ENCODE data around the gene ITGA1.

ITGA1 gene

DNA sequence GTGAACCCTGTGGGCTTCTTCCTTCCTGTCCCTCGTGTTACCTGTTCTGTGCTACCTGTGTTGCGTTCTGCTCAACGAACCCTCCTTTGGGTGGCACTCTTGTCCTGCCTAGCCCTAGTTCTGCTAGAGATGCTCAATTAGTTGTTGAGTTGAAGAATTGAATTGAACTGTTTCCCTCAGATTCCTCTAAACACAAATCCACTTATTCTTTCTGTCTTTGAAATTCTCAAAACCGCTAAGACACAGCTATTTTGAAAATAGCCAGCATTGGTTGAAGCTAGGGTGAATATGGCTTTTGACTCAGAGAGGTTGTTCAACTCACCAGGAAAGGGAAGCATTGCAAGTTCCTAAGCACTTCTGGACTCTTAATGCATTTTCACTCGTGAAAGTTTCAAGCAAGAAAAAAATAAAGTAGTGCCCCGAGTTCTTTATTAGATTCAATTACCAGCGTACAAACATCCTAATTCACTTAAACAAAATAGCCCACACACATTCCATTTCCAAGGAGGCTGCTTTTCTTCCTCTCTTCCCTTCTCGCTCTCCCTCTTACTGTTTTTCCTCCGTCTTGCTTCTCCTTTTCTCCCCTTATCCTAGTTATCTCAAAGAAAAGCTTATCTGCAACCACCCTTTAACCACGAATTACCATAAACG, 642 bp upstream of the ITGA1 start:
- H3K9me3 ChIP-seq (ENCODE audit: control insufficient read depth, insufficient read depth, low read depth, low read length): no peaks in the 10 kb centered on the region
- POLR2A ChIA-PET: interaction anchor here (0.7 to 5.2 kb wide), 7 partner anchors 8 to 1301 kb away, joined by 3 to 57 read pairs (median 4); no protein-coding TSS in a partner anchor
- CTCF ChIA-PET: interaction anchor here (0.6 to 4.2 kb wide), 13 partner anchors 9 to 237 kb away, joined by 3 to 20 read pairs (median 4); no protein-coding TSS in a partner anchor
- no peaks in the 10 kb centered on the region for H3K4me1 ChIP-seq (ENCODE audit: control insufficient read depth, insufficient read depth, low read length)
- TF ChIP-seq ZNF664 (tag by site-specific recombination; IDR thresholded peaks at IDR 0.05): peak; percentile 58; the same call in 1 of the 2 replicates
- TF ChIP-seq KLF9 (tag by site-specific recombination; IDR thresholded peaks at IDR 0.05; ENCODE audit: low read depth): no peak
- peak; percentile 62; the same call in 1 of the 2 replicates for TF ChIP-seq ZNF768 (tag by site-specific recombination; IDR thresholded peaks at IDR 0.05)
- TF ChIP-seq ZNF311 (tag by site-specific recombination; IDR thresholded peaks at IDR 0.05; ENCODE audit: borderline replicate concordance): no peak
- peak; percentile 76 for TF ChIP-seq ZNF654 (tag by site-specific recombination; IDR thresholded peaks at IDR 0.05; ENCODE audit: low read depth)
- TF ChIP-seq, protein P1, sequence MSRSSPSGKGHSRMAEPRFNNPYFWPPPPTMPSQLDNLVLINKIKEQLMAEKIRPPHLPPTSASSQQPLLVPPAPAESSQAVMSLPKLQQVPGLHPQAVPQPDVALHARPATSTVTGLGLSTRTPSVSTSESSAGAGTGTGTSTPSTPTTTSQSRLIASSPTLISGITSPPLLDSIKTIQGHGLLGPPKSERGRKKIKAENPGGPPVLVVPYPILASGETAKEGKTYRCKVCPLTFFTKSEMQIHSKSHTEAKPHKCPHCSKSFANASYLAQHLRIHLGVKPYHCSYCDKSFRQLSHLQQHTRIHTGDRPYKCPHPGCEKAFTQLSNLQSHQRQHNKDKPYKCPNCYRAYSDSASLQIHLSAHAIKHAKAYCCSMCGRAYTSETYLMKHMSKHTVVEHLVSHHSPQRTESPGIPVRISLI (tag by site-specific recombination; IDR thresholded peaks at IDR 0.05): no peak
- TF ChIP-seq, protein P2, sequence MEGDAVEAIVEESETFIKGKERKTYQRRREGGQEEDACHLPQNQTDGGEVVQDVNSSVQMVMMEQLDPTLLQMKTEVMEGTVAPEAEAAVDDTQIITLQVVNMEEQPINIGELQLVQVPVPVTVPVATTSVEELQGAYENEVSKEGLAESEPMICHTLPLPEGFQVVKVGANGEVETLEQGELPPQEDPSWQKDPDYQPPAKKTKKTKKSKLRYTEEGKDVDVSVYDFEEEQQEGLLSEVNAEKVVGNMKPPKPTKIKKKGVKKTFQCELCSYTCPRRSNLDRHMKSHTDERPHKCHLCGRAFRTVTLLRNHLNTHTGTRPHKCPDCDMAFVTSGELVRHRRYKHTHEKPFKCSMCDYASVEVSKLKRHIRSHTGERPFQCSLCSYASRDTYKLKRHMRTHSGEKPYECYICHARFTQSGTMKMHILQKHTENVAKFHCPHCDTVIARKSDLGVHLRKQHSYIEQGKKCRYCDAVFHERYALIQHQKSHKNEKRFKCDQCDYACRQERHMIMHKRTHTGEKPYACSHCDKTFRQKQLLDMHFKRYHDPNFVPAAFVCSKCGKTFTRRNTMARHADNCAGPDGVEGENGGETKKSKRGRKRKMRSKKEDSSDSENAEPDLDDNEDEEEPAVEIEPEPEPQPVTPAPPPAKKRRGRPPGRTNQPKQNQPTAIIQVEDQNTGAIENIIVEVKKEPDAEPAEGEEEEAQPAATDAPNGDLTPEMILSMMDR (tag by site-specific recombination; IDR thresholded peaks at IDR 0.05): peak; percentile 8; the same call in 1 of the 2 replicates
- no peak for TF ChIP-seq ZBTB21 (tag by site-specific recombination; IDR thresholded peaks at IDR 0.05)
- TF ChIP-seq ZNF501 (tag by site-specific recombination; IDR thresholded peaks at IDR 0.05): no peak
- TF ChIP-seq ZNF138 (tag by site-specific recombination; IDR thresholded peaks at IDR 0.05; ENCODE audit: borderline replicate concordance): no peak
- no peak for TF ChIP-seq ZNF157 (tag by site-specific recombination; IDR thresholded peaks at IDR 0.05)
- 0 out of 2 replicates have a peak, but pooled peaks have one; percentile 49 for TF ChIP-seq ZNF561 (tag by site-specific recombination; IDR thresholded peaks at IDR 0.05; ENCODE audit: borderline replicate concordance)
- no peak for TF ChIP-seq ZNF792 (tag by site-specific recombination; IDR thresholded peaks at IDR 0.05)
- 0 out of 2 replicates have a peak, but pooled peaks have one; percentile 25 for TF ChIP-seq ZNF600 (tag by site-specific recombination; IDR thresholded peaks at IDR 0.05)
- TF ChIP-seq, protein P3, sequence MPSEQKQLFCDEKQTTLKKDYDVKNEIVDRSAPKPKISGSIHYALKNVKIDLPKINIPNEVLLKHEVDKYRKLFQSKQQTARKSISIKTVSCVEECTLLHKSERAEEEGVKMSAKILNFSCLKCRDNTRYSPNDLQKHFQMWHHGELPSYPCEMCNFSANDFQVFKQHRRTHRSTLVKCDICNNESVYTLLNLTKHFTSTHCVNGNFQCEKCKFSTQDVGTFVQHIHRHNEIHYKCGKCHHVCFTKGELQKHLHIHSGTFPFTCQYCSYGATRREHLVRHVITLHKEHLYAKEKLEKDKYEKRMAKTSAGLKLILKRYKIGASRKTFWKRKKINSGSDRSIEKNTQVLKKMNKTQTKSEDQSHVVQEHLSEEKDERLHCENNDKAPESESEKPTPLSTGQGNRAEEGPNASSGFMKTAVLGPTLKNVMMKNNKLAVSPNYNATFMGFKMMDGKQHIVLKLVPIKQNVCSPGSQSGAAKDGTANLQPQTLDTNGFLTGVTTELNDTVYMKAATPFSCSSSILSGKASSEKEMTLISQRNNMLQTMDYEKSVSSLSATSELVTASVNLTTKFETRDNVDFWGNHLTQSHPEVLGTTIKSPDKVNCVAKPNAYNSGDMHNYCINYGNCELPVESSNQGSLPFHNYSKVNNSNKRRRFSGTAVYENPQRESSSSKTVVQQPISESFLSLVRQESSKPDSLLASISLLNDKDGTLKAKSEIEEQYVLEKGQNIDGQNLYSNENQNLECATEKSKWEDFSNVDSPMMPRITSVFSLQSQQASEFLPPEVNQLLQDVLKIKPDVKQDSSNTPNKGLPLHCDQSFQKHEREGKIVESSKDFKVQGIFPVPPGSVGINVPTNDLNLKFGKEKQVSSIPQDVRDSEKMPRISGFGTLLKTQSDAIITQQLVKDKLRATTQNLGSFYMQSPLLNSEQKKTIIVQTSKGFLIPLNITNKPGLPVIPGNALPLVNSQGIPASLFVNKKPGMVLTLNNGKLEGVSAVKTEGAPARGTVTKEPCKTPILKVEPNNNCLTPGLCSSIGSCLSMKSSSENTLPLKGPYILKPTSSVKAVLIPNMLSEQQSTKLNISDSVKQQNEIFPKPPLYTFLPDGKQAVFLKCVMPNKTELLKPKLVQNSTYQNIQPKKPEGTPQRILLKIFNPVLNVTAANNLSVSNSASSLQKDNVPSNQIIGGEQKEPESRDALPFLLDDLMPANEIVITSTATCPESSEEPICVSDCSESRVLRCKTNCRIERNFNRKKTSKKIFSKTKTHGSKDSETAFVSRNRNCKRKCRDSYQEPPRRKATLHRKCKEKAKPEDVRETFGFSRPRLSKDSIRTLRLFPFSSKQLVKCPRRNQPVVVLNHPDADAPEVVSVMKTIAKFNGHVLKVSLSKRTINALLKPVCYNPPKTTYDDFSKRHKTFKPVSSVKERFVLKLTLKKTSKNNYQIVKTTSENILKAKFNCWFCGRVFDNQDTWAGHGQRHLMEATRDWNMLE (tag by site-specific recombination; conservative IDR thresholded peaks at IDR 0.05; ENCODE audit: low read depth): no peak
- TF ChIP-seq ZNF132 (tag by site-specific recombination; IDR thresholded peaks at IDR 0.05; ENCODE audit: borderline replicate concordance): no peak
- no peak for TF ChIP-seq ZSCAN23 (tag by site-specific recombination; IDR thresholded peaks at IDR 0.05)
- TF ChIP-seq ZNF404 (tag by site-specific recombination; IDR thresholded peaks at IDR 0.05): no peak
- TF ChIP-seq ZBTB7A (tag by site-specific recombination; IDR thresholded peaks at IDR 0.05; ENCODE audit: low read depth): no peak
- TF ChIP-seq, protein P4, sequence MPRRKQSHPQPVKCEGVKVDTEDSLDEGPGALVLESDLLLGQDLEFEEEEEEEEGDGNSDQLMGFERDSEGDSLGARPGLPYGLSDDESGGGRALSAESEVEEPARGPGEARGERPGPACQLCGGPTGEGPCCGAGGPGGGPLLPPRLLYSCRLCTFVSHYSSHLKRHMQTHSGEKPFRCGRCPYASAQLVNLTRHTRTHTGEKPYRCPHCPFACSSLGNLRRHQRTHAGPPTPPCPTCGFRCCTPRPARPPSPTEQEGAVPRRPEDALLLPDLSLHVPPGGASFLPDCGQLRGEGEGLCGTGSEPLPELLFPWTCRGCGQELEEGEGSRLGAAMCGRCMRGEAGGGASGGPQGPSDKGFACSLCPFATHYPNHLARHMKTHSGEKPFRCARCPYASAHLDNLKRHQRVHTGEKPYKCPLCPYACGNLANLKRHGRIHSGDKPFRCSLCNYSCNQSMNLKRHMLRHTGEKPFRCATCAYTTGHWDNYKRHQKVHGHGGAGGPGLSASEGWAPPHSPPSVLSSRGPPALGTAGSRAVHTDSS (tag by site-specific recombination; IDR thresholded peaks at IDR 0.05): no peak
- TF ChIP-seq ZNF623 (tag by site-specific recombination; IDR thresholded peaks at IDR 0.05): no peak
- TF ChIP-seq PRDM1 (tag by site-specific recombination; IDR thresholded peaks at IDR 0.05): peak; percentile 94
- TF ChIP-seq ZNF510 (tag by site-specific recombination; IDR thresholded peaks at IDR 0.05; ENCODE audit: insufficient replicate concordance): no peak
- TF ChIP-seq ZNF843 (tag by site-specific recombination; IDR thresholded peaks at IDR 0.05): no peak
- no peak for TF ChIP-seq ZNF544 (tag by site-specific recombination; IDR thresholded peaks at IDR 0.05)
- H3K27ac ChIP-seq (ENCODE audit: extremely low read depth, low read depth, low read length): no peak overlapping the region
- H3K36me3 ChIP-seq (ENCODE audit: control insufficient read depth in 2 of 2, insufficient read depth in 1 of 2, low read length in 2 of 2): no peaks in the 10 kb centered on the region
- peak overlapping the region; percentile 77 for H3K4me3 ChIP-seq (ENCODE audit: low read depth, low read length)
